ENCODE data around the gene NAGLU. TPM values are rescaled to one million over a fixed set of nuclear protein-coding genes. Genes with fewer than 3 reads are reported as not detected.

The NAGLU gene
- total and polyA plus RNA-seq, 2 of the 13 experiments (the other 11 are each of a cell fraction or from before 2014, with no cell fraction given), result 28.2 to 40.1 TPM

- TF ChIP-seq, protein P1, sequence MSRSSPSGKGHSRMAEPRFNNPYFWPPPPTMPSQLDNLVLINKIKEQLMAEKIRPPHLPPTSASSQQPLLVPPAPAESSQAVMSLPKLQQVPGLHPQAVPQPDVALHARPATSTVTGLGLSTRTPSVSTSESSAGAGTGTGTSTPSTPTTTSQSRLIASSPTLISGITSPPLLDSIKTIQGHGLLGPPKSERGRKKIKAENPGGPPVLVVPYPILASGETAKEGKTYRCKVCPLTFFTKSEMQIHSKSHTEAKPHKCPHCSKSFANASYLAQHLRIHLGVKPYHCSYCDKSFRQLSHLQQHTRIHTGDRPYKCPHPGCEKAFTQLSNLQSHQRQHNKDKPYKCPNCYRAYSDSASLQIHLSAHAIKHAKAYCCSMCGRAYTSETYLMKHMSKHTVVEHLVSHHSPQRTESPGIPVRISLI (CRISPR knock-in tag; IDR thresholded peaks at IDR 0.05; ENCODE audit: borderline replicate concordance), result peak; percentile 1; the same call in 1 of the 2 replicates
- TF ChIP-seq, protein P2, sequence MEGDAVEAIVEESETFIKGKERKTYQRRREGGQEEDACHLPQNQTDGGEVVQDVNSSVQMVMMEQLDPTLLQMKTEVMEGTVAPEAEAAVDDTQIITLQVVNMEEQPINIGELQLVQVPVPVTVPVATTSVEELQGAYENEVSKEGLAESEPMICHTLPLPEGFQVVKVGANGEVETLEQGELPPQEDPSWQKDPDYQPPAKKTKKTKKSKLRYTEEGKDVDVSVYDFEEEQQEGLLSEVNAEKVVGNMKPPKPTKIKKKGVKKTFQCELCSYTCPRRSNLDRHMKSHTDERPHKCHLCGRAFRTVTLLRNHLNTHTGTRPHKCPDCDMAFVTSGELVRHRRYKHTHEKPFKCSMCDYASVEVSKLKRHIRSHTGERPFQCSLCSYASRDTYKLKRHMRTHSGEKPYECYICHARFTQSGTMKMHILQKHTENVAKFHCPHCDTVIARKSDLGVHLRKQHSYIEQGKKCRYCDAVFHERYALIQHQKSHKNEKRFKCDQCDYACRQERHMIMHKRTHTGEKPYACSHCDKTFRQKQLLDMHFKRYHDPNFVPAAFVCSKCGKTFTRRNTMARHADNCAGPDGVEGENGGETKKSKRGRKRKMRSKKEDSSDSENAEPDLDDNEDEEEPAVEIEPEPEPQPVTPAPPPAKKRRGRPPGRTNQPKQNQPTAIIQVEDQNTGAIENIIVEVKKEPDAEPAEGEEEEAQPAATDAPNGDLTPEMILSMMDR (CRISPR knock-in tag; IDR thresholded peaks at IDR 0.05), result no peak
- TF ChIP-seq DNMT3B (CRISPR knock-in tag; conservative IDR thresholded peaks at IDR 0.05) (no peak), SOX5 (CRISPR knock-in tag; IDR thresholded peaks at IDR 0.05; ENCODE audit: borderline replicate concordance) (peak; percentile 50), HBP1 (CRISPR knock-in tag; IDR thresholded peaks at IDR 0.05; ENCODE audit: low read depth) (peak; percentile 81; the same call in 1 of the 2 replicates), ZNF282 (IDR thresholded peaks at IDR 0.05; ENCODE audit: partially characterized antibody) (no peak), TSC22D2 (CRISPR knock-in tag; IDR thresholded peaks at IDR 0.05; ENCODE audit: borderline replicate concordance) (peak; percentile 81; the same call in 1 of the 2 replicates), NFIB (CRISPR knock-in tag; IDR thresholded peaks at IDR 0.05; ENCODE audit: borderline replicate concordance) (no peak), SAP130 (CRISPR knock-in tag; IDR thresholded peaks at IDR 0.05; ENCODE audit: low read depth) (peak; percentile 99), ZNF546 (CRISPR knock-in tag; conservative IDR thresholded peaks at IDR 0.05) (0 out of 2 replicates have a peak, but pooled peaks have one; percentile 24), EP300 (IDR thresholded peaks at IDR 0.05; ENCODE audit: low read depth in 2 of 2, low read length in 2 of 2) (peak in 1 of 2 experiments; percentile 70; a peak in 1 of 4 replicates), EP300 (CRISPR knock-in tag; IDR thresholded peaks at IDR 0.05; ENCODE audit: borderline replicate concordance) (peak; percentile 37; the same call in 1 of the 2 replicates), CBX2 (IDR thresholded peaks at IDR 0.05; ENCODE audit: low read depth, low read length) (no peak), CBX2 (CRISPR knock-in tag; IDR thresholded peaks at IDR 0.05; ENCODE audit: low read depth) (no peak), KDM1A (CRISPR knock-in tag; IDR thresholded peaks at IDR 0.05) (no peak), ZFAT (CRISPR knock-in tag; conservative IDR thresholded peaks at IDR 0.05) (no peak), ZNF878 (CRISPR knock-in tag; IDR thresholded peaks at IDR 0.05) (no peak), TARDBP (CRISPR knock-in tag; IDR thresholded peaks at IDR 0.05) (peak; percentile 97; the same call in 1 of the 2 replicates), ZNF788 (CRISPR knock-in tag; IDR thresholded peaks at IDR 0.05; ENCODE audit: borderline replicate concordance) (peak; percentile 98)
- TF ChIP-seq, protein P3, sequence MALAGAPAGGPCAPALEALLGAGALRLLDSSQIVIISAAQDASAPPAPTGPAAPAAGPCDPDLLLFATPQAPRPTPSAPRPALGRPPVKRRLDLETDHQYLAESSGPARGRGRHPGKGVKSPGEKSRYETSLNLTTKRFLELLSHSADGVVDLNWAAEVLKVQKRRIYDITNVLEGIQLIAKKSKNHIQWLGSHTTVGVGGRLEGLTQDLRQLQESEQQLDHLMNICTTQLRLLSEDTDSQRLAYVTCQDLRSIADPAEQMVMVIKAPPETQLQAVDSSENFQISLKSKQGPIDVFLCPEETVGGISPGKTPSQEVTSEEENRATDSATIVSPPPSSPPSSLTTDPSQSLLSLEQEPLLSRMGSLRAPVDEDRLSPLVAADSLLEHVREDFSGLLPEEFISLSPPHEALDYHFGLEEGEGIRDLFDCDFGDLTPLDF (CRISPR knock-in tag; IDR thresholded peaks at IDR 0.05), result no peak
- TF ChIP-seq, protein P4, sequence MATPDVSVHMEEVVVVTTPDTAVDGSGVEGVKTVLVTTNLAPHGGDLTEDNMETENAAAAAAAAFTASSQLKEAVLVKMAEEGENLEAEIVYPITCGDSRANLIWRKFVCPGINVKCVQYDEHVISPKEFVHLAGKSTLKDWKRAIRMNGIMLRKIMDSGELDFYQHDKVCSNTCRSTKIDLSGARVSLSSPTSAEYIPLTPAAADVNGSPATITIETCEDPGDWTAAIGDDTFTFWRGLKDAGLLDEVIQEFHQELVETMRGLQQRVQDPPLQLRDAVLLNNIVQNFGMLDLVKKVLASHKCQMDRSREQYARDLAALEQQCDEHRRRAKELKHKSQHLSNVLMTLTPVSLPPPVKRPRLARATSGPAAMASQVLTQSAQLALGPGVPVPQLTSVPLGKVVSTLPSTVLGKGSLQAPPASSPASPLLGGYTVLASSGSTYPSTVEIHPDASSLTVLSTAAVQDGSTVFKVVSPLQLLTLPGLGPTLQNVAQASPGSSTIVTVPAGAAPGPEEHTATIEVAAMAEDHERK (CRISPR knock-in tag; IDR thresholded peaks at IDR 0.05; ENCODE audit: low read depth), result peak; percentile 65
- TF ChIP-seq, protein P5, sequence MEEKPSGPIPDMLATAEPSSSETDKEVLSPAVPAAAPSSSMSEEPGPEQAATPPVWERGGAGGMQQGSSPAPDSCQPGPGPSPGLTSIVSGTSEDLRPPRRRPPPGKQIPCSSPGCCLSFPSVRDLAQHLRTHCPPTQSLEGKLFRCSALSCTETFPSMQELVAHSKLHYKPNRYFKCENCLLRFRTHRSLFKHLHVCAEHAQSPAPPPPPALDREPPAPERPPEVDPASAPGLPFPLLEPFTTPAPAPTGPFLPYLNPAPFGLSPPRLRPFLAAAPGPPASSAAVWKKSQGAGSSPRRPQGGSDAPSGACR (CRISPR knock-in tag; IDR thresholded peaks at IDR 0.05), result no peak; the same call in 1 of the 2 replicates
These were observed 25.9 kb downstream of the NAGLU start, which contains the start of gene COASY (continued) for GRCh38 chr17:42561897-42562387.

Measured in HepG2 (cell line).